HEK293 (cell line): ENCODE measurements around the gene RPS19BP1.

Source experiments
- CTCF ChIA-PET: fragments of 350-600 bp; formaldehyde crosslinking; extraction: SDS; loops from one replicate; lab custom pipeline; 2021; ENCODE audit warnings: antibody characterized with exemption; lab: Yijun Ruan, JAX
- POLR2A ChIA-PET: fragments of 300-600 bp; formaldehyde crosslinking; extraction: SDS; loops from one replicate; lab custom pipeline; 2020; ENCODE audit warnings: antibody characterized with exemption, inconsistent platforms; lab: Yijun Ruan, JAX
- H3K27ac ChIP-seq: fragments of 200-500 bp; sonication (Bioruptor generic); 2 replicates; pipeline ENCODE4 v1.5.1; 2014; ENCODE audit warnings: low read depth, low read length, control low read depth, inconsistent platforms; ENCODE audit errors: extremely low read depth
- H3K36me3 ChIP-seq, 2 experiments: fragments of 200-500 bp in 1 of 2; sonication (Bioruptor generic) in 1 of 2; 1 replicate in 1 of 2; 2 replicates in 1 of 2; pipeline ENCODE4 v1.5.1; 2014 to 2017; ENCODE audit warnings: inconsistent platforms in 2 of 2, low read length in 2 of 2; ENCODE audit not compliant: control insufficient read depth in 2 of 2, insufficient read depth in 1 of 2
- H3K4me1 ChIP-seq: fragments of 200-500 bp; sonication (Bioruptor generic); 2 replicates; pipeline ENCODE4 v1.5.1; 2014; ENCODE audit warnings: mild to moderate bottlenecking, low read length, inconsistent platforms; ENCODE audit not compliant: control insufficient read depth, insufficient read depth
- H3K4me3 ChIP-seq: 2 replicates; pipeline ENCODE4 v1.5.1; 2011; ENCODE audit warnings: low read depth, mild to moderate bottlenecking, control low read depth, low read length, moderate library complexity
- H3K9me3 ChIP-seq: fragments of 200-500 bp; sonication (Bioruptor generic); 2 replicates; pipeline ENCODE4 v1.5.1; 2014; ENCODE audit warnings: low read depth, low read length, inconsistent platforms; ENCODE audit not compliant: control insufficient read depth, insufficient read depth
- IKZF3 ChIP-seq: fragments of 450-650 bp; IDR thresholded peaks from 2 replicates; pipeline ENCODE4 v1.5.0; 2018; ENCODE audit warnings: missing biosample characterization, mild to moderate bottlenecking, missing genetic modification characterization, moderate library complexity
- MYNN ChIP-seq: fragments of 450-650 bp; formaldehyde crosslinking; IDR thresholded peaks from 2 replicates; pipeline ENCODE4 v1.5.1; 2016; ENCODE audit warnings: missing biosample characterization, missing genetic modification characterization, borderline replicate concordance
- REPIN1 ChIP-seq: fragments of 450-650 bp; formaldehyde crosslinking; IDR thresholded peaks from 2 replicates; pipeline ENCODE4 v1.5.1; 2017; ENCODE audit warnings: missing biosample characterization, missing genetic modification characterization, low read depth
- ZBTB20 ChIP-seq: fragments of 450-650 bp; formaldehyde crosslinking; IDR thresholded peaks from 2 replicates; pipeline ENCODE4 v1.5.1; 2016; ENCODE audit warnings: missing biosample characterization, missing genetic modification characterization
- ZFP3 ChIP-seq: fragments of 450-650 bp; formaldehyde crosslinking; IDR thresholded peaks from 2 replicates; pipeline ENCODE4 v1.5.1; 2016; ENCODE audit warnings: low read depth, missing biosample characterization, missing genetic modification characterization
- ZNF146 ChIP-seq: fragments of 450-650 bp; formaldehyde crosslinking; IDR thresholded peaks from 2 replicates; pipeline ENCODE4 v1.5.1; 2016; ENCODE audit warnings: missing biosample characterization, missing genetic modification characterization
- ZNF157 ChIP-seq: fragments of 450-650 bp; formaldehyde crosslinking; IDR thresholded peaks from 2 replicates; pipeline ENCODE4 v1.5.1; 2016; ENCODE audit warnings: missing biosample characterization, missing genetic modification characterization
- ZNF211 ChIP-seq: fragments of 450-650 bp; formaldehyde crosslinking; IDR thresholded peaks from 2 replicates; pipeline ENCODE4 v1.5.1; 2016; ENCODE audit warnings: low read depth, missing biosample characterization, missing genetic modification characterization
- ZNF292 ChIP-seq: fragments of 450-650 bp; formaldehyde crosslinking; IDR thresholded peaks from 2 replicates; pipeline ENCODE4 v1.5.1; 2016; ENCODE audit warnings: low read depth, missing biosample characterization, missing genetic modification characterization, borderline replicate concordance
- ZNF394 ChIP-seq: fragments of 450-650 bp; formaldehyde crosslinking; IDR thresholded peaks from 2 replicates; pipeline ENCODE4 v1.5.1; 2016; ENCODE audit warnings: missing biosample characterization, missing genetic modification characterization, mild to moderate bottlenecking, moderate library complexity, borderline replicate concordance
- ZNF514 ChIP-seq: fragments of 450-650 bp; formaldehyde crosslinking; IDR thresholded peaks from 2 replicates; pipeline ENCODE4 v1.5.1; 2016; ENCODE audit warnings: missing biosample characterization, missing genetic modification characterization
- ZNF555 ChIP-seq: fragments of 450-650 bp; formaldehyde crosslinking; conservative IDR thresholded peaks from 2 replicates; pipeline ENCODE4 v1.5.1; 2017; ENCODE audit warnings: missing biosample characterization, mild to moderate bottlenecking, missing genetic modification characterization, inconsistent platforms
- ZNF626 ChIP-seq: fragments of 450-650 bp; sonication (Bioruptor Pico); formaldehyde crosslinking; IDR thresholded peaks from 2 replicates; pipeline ENCODE4 v1.5.1; 2018; ENCODE audit warnings: missing biosample characterization, missing genetic modification characterization, inconsistent platforms
- ZNF629 ChIP-seq: fragments of 450-650 bp; formaldehyde crosslinking; IDR thresholded peaks from 2 replicates; pipeline ENCODE4 v1.5.1; 2017; ENCODE audit warnings: missing biosample characterization, missing genetic modification characterization
- ZNF76 ChIP-seq: fragments of 450-650 bp; formaldehyde crosslinking; IDR thresholded peaks from 2 replicates; pipeline ENCODE4; 2016; ENCODE audit warnings: low read depth, missing biosample characterization, missing genetic modification characterization, borderline replicate concordance
- ZNF843 ChIP-seq: fragments of 450-650 bp; formaldehyde crosslinking; IDR thresholded peaks from 2 replicates; pipeline ENCODE4 v1.5.1; 2016; ENCODE audit warnings: missing biosample characterization, missing genetic modification characterization
- TF ChIP-seq, protein P1 (sequence below): fragments of 450-650 bp; formaldehyde crosslinking; IDR thresholded peaks from 2 replicates; pipeline ENCODE4 v1.5.1; 2016; ENCODE audit warnings: missing biosample characterization, missing genetic modification characterization
- TF ChIP-seq, protein P2 (sequence below): fragments of 450-650 bp; formaldehyde crosslinking; IDR thresholded peaks from 2 replicates; pipeline ENCODE4 v1.5.1; 2016; ENCODE audit warnings: missing biosample characterization, missing genetic modification characterization
- TF ChIP-seq, protein P3 (sequence below): fragments of 450-650 bp; formaldehyde crosslinking; IDR thresholded peaks from 2 replicates; pipeline ENCODE4 v1.5.1; 2016; ENCODE audit warnings: missing biosample characterization, missing genetic modification characterization
- TF ChIP-seq, protein P4 (sequence below): fragments of 450-650 bp; formaldehyde crosslinking; IDR thresholded peaks from 2 replicates; pipeline ENCODE4 v1.5.1; 2016; ENCODE audit warnings: missing biosample characterization, missing genetic modification characterization
- TF ChIP-seq, protein P5 (sequence below): fragments of 450-650 bp; formaldehyde crosslinking; IDR thresholded peaks from 2 replicates; pipeline ENCODE4 v1.5.1; 2017; ENCODE audit warnings: missing biosample characterization, missing genetic modification characterization

Gene RPS19BP1

DNA sequence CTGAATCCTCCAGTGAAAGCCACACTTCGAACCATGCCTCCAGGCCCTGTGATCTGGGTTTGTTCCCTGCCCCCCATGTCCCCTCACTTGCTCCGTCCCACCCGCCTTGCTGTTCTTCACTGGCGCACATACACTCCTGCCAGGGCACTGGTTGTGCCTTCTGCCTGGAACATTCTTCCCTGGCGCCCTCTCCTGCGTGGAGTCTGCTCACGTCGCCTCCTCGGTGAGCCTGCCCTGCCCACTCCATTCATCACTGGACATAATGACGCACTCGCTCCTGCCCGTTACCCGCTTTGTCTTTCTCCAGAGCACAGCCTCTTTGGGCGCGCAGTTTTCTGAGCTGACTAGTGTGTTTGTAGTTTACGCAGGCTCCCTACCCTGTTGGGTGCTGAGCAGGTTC lies 51.5 kb downstream of the RPS19BP1 start:
- CTCF ChIA-PET, result interaction anchor here (1.1 kb wide), 1 partner anchor 15 kb away, joined by 6 read pairs; no protein-coding TSS in a partner anchor
- H3K36me3 ChIP-seq, result peaks cover 0 to 6% of the 10 kb centered on the region in 2 experiments; a peak in 2 of 3 replicates
- no peaks in the 10 kb centered on the region for H3K9me3 ChIP-seq
- TF ChIP-seq ZNF292 (no peak), IKZF3 (tag by site-specific recombination) (no peak), ZNF146 (tag by site-specific recombination) (no peak), ZNF555 (tag by site-specific recombination) (no peak), ZFP3 (tag by site-specific recombination) (no peak)
- TF ChIP-seq, protein P1, sequence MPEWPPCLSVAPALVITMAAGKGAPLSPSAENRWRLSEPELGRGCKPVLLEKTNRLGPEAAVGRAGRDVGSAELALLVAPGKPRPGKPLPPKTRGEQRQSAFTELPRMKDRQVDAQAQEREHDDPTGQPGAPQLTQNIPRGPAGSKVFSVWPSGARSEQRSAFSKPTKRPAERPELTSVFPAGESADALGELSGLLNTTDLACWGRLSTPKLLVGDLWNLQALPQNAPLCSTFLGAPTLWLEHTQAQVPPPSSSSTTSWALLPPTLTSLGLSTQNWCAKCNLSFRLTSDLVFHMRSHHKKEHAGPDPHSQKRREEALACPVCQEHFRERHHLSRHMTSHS (tag by site-specific recombination), result no peak
- no peak overlapping the region for H3K4me3 ChIP-seq
- no peak overlapping the region for H3K27ac ChIP-seq
- no peaks in the 10 kb centered on the region for H3K4me1 ChIP-seq
- POLR2A ChIA-PET, result interaction anchor here (1.2 kb wide), 1 partner anchor 9 kb away, joined by 3 read pairs; no protein-coding TSS in a partner anchor

DNA sequence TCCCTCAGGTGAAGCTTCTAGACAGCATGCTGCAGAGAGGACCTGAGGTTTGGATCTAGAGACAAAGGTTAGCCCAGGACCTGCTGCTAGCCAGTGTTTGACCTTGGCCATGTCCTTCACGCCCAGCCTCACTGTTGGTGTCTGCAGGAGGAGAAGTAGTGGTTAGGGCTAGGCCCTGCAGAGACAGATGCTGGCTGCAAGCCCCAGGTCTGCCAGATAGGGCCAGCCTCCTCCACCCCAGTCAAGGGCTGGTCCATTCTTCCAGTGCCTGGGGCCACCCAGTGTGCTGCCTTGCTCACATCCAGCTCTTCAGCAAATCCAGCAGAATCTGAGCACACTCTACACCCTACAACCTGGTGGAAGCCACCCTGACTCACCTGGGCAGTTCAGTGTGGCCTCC lies 52.0 kb downstream of the RPS19BP1 start:
- no peaks in the 10 kb centered on the region for H3K9me3 ChIP-seq
- TF ChIP-seq, protein P2, sequence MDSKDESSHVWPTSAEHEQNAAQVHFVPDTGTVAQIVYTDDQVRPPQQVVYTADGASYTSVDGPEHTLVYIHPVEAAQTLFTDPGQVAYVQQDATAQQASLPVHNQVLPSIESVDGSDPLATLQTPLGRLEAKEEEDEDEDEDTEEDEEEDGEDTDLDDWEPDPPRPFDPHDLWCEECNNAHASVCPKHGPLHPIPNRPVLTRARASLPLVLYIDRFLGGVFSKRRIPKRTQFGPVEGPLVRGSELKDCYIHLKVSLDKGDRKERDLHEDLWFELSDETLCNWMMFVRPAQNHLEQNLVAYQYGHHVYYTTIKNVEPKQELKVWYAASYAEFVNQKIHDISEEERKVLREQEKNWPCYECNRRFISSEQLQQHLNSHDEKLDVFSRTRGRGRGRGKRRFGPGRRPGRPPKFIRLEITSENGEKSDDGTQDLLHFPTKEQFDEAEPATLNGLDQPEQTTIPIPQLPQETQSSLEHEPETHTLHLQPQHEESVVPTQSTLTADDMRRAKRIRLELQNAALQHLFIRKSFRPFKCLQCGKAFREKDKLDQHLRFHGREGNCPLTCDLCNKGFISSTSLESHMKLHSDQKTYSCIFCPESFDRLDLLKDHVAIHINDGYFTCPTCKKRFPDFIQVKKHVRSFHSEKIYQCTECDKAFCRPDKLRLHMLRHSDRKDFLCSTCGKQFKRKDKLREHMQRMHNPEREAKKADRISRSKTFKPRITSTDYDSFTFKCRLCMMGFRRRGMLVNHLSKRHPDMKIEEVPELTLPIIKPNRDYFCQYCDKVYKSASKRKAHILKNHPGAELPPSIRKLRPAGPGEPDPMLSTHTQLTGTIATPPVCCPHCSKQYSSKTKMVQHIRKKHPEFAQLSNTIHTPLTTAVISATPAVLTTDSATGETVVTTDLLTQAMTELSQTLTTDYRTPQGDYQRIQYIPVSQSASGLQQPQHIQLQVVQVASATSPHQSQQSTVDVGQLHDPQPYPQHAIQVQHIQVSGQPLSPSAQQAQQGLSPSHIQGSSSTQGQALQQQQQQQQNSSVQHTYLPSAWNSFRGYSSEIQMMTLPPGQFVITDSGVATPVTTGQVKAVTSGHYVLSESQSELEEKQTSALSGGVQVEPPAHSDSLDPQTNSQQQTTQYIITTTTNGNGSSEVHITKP (tag by site-specific recombination), result peak; percentile 49; the same call in 1 of the 2 replicates
- TF ChIP-seq MYNN, result no peak
- TF ChIP-seq, all 188 proteins: peak for 1
- no peak overlapping the region for H3K4me3 ChIP-seq
- peaks cover 0 to 6% of the 10 kb centered on the region in 2 experiments; a peak in 1 of 3 replicates for H3K36me3 ChIP-seq
- no peak overlapping the region for H3K27ac ChIP-seq
- ChIA-PET CTCF (interaction anchor here (0.6 to 3.3 kb wide), 4 partner anchors 9 to 713 kb away, joined by 3 to 17 read pairs (median 4); no protein-coding TSS in a partner anchor), POLR2A (interaction anchor here (1.5 to 1.8 kb wide), 2 partner anchors 22 to 40 kb away, joined by 5 to 8 read pairs; partner anchors contain the start of genes ATF4 and MIEF1)
- H3K4me1 ChIP-seq, result no peaks in the 10 kb centered on the region

DNA sequence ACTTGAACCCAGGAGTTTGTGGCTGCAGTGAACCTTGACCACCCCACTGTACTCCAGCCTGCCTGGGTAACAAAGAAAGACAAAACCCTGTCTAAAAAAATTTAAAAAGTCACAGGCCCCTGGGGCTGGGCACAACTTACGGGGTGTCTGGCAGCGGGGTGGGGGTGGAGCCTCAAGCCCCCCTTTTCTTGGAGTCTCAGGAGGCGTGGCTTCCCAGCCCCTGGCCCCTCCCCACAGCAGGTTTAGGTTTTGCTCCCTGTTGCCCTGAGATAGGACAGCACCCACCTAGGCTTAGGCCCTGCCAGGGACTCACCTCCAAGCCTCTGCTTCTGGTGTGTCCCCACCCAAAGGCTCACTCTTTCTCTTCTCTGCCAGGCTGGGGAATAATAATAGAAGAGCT lies 53.3 kb downstream of the RPS19BP1 start:
- H3K9me3 ChIP-seq, result no peaks in the 10 kb centered on the region
- H3K4me3 ChIP-seq, result no peak overlapping the region
- no peaks in the 10 kb centered on the region for H3K4me1 ChIP-seq
- ChIA-PET CTCF (interaction anchor here (1.1 to 3.3 kb wide), 5 partner anchors 8 to 148 kb away, joined by 3 to 17 read pairs (median 5); no protein-coding TSS in a partner anchor), POLR2A (interaction anchor here (1.3 to 1.8 kb wide), 3 partner anchors 11 to 41 kb away, joined by 4 to 8 read pairs (median 5); partner anchors contain the start of genes ATF4 and MIEF1)
- H3K27ac ChIP-seq, result no peak overlapping the region
- H3K36me3 ChIP-seq, result peaks cover 0 to 6% of the 10 kb centered on the region in 2 experiments; a peak in 1 of 3 replicates
- no peak for TF ChIP-seq ZNF626 (tag by site-specific recombination)
- no peak for TF ChIP-seq ZNF211 (tag by site-specific recombination)
- TF ChIP-seq ZNF157, result no peak
- TF ChIP-seq ZNF514 (tag by site-specific recombination), result no peak
- TF ChIP-seq, protein P3, sequence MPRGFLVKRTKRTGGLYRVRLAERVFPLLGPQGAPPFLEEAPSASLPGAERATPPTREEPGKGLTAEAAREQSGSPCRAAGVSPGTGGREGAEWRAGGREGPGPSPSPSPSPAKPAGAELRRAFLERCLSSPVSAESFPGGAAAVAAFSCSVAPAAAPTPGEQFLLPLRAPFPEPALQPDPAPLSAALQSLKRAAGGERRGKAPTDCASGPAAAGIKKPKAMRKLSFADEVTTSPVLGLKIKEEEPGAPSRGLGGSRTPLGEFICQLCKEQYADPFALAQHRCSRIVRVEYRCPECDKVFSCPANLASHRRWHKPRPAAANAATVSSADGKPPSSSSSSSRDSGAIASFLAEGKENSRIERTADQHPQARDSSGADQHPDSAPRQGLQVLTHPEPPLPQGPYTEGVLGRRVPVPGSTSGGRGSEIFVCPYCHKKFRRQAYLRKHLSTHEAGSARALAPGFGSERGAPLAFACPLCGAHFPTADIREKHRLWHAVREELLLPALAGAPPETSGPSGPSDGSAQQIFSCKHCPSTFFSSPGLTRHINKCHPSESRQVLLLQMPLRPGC (tag by site-specific recombination), result no peak
- no peak for TF ChIP-seq ZNF843 (tag by site-specific recombination)
- TF ChIP-seq, protein P4, sequence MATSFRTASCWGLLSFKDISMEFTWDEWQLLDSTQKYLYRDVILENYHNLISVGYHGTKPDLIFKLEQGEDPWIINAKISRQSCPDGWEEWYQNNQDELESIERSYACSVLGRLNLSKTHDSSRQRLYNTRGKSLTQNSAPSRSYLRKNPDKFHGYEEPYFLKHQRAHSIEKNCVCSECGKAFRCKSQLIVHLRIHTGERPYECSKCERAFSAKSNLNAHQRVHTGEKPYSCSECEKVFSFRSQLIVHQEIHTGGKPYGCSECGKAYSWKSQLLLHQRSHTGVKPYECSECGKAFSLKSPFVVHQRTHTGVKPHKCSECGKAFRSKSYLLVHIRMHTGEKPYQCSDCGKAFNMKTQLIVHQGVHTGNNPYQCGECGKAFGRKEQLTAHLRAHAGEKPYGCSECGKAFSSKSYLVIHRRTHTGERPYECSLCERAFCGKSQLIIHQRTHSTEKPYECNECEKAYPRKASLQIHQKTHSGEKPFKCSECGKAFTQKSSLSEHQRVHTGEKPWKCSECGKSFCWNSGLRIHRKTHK (tag by site-specific recombination), result no peak
- TF ChIP-seq, protein P5, sequence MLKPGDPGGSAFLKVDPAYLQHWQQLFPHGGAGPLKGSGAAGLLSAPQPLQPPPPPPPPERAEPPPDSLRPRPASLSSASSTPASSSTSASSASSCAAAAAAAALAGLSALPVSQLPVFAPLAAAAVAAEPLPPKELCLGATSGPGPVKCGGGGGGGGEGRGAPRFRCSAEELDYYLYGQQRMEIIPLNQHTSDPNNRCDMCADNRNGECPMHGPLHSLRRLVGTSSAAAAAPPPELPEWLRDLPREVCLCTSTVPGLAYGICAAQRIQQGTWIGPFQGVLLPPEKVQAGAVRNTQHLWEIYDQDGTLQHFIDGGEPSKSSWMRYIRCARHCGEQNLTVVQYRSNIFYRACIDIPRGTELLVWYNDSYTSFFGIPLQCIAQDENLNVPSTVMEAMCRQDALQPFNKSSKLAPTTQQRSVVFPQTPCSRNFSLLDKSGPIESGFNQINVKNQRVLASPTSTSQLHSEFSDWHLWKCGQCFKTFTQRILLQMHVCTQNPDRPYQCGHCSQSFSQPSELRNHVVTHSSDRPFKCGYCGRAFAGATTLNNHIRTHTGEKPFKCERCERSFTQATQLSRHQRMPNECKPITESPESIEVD (tag by site-specific recombination), result no peak
- no peak for TF ChIP-seq ZNF394
- no peak for TF ChIP-seq REPIN1 (tag by site-specific recombination)
- TF ChIP-seq ZNF76 (tag by site-specific recombination), result no peak
- TF ChIP-seq ZNF629, result no peak
- no peak for TF ChIP-seq ZBTB20 (tag by site-specific recombination)
